NCI-H1417 treated with DMSO at 0.1 percent for 48 hours (cell line): Measurements from ENCODE around the gene IGSF9.

ENCODE experiments used
- DNase-seq: peaks from one replicate; lab custom pipeline; 2025; lab: John Stamatoyannopoulos, UW

Gene IGSF9, protein sequence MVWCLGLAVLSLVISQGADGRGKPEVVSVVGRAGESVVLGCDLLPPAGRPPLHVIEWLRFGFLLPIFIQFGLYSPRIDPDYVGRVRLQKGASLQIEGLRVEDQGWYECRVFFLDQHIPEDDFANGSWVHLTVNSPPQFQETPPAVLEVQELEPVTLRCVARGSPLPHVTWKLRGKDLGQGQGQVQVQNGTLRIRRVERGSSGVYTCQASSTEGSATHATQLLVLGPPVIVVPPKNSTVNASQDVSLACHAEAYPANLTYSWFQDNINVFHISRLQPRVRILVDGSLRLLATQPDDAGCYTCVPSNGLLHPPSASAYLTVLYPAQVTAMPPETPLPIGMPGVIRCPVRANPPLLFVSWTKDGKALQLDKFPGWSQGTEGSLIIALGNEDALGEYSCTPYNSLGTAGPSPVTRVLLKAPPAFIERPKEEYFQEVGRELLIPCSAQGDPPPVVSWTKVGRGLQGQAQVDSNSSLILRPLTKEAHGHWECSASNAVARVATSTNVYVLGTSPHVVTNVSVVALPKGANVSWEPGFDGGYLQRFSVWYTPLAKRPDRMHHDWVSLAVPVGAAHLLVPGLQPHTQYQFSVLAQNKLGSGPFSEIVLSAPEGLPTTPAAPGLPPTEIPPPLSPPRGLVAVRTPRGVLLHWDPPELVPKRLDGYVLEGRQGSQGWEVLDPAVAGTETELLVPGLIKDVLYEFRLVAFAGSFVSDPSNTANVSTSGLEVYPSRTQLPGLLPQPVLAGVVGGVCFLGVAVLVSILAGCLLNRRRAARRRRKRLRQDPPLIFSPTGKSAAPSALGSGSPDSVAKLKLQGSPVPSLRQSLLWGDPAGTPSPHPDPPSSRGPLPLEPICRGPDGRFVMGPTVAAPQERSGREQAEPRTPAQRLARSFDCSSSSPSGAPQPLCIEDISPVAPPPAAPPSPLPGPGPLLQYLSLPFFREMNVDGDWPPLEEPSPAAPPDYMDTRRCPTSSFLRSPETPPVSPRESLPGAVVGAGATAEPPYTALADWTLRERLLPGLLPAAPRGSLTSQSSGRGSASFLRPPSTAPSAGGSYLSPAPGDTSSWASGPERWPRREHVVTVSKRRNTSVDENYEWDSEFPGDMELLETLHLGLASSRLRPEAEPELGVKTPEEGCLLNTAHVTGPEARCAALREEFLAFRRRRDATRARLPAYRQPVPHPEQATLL

DNA sequence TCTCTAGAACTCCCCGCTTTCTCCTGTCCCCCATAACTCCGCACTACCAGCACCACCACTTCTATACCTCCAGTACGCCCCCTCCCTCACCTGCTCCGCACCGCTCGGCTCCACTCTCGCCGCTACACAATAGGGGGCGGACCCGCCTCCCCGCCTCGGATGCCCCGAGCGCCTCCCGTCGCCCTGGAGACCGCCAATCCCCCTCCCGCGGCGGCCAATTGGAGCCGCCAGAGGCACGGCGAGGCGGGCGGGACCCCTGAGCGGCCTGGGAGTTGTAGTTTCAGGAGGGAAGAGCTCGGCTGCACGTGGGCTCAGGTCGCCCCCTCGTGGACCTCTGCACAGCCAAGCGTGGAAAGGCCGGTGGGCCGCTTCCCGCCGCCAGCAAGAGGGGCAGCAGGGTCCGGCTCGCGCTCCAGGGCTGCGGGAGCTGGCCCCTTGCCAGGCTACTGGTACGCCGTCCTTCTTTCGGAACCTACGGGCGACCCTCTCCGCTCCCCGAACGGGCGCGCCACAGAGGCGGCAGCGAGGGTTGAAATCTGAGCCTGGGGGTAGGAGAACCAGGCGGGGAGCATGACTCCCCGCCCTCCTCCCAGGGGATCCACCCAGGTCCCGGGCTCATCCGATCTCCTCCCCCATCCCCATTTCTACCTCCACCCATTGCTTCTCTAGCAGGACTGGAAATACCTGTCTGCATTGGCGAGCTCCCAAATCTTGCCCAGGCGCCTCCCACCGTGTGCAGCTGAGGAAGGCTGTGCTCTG is at the start of gene IGSF9:
Gene IGSF9, minus strand, starts transcription at position 131 of the 759 bp plus-strand sequence. CDS start 2,159 bp downstream, outside the sequence.
- DNase-seq: peak; percentile 81

DNA sequence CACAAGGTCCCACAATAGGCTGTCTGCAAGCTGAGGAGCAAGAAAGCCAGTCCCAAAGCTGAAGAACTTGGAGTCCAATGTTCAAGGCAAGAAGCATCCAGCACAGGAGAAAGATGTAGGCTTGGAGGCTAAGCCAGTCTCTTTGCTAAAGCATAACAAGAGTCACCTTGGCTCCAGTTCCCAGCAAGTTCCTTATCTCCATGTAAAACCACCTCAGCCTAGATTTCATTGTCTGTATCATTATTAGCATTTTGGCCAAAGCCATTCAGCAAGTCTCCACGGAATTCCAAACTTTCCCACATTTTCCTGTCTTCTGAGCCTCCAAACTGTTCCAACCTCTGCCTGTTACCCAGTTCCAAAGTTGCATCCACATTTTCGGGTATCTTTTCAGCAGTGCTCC is 49.5 kb upstream of the IGSF9 start:
- no peak for DNase-seq

DNA sequence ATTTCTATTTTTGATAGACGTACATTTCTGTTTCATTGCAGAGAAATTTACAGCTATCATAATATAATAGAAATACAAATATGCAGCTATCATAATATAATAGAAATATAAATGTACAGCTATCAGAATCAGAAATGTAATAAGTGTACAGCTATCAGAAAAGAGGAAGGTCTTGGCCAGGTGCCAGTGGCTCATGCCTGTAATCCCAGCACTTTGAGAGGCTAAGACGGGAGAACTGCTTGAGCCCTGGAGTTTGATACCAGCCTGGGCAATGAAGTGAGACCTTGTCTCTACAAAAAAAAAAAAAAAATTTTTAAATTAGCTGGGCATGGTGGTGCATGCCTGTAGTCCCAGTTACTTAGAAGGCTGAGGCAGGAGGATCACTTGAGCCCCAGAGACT is 48.5 kb upstream of the IGSF9 start:
- DNase-seq: no peak

DNA sequence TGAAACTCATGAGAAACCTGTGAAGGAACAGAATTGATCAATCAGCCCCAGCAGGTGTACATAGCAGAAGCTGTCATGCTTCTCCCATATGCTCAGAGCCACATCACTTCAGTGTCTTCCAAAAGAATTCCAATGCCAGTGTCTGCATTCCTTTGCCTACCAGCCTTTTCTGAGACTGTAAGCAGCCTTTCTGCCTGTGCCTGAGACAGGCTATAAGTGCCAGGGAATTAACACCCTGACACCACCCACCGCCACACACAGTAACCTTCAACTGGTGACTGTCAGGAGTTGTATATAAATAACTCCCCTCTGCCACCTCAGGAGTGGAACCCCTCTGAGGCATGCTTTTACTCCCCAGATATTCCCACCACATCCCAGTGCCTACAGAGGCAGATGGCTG is 46.7 kb upstream of the IGSF9 start:
- no peak for DNase-seq

DNA sequence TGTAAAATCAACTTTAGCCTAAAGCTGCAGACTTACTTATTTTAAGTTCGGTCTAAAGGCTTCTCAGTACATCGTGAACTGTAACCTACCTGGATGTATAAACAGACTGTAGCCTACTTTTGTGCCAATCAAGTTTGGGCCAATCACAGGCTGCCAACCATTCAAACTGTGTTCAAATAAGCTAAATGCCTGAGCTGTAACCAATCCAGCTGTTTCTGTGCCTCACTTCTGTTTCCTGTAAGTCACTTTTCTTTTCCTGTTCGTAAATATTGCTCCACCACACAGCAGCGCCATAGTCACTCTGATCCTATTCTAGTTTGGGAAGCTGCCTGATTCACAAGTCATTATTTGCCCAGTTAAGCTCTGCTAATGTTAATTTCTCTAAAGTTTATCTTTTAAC is 46.1 kb upstream of the IGSF9 start:
- no peak for DNase-seq

DNA sequence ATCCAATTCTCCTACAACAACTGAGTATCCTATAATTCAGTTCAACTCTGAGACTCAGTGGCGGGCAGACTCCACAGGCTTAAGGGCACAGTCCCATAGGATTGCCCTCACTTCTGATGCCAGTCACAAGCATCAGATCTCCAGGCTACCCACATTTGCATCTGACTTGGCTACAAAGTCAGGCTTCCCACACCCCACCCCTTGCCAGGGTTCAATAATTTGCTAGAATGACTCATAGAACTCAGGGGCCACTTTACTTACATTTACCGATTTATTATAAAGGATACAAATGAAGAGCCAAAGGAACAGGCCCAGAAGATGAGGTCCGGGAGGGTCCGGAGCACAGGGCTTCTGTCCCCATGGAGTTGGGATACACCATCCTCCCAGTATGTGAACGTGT is 44.6 kb upstream of the IGSF9 start:
- no peak for DNase-seq

DNA sequence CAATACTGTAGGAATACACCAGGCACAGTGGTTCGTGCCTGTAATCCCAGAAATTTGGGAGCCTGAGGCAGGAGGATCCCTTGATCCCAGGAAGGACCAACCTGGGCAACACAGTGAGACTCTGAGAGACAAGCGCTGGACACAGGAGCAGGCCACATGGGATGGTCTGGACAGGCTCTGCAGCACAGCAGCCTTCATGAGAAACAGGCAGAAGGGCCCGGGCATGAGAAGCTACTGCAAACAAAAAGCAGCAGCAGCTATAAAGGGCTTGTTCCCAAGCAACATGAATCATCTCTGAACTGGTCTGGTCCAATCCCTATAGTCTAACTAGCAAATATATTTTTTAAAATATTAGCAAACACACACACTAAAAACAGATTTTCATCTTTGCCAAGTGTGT is 44.2 kb upstream of the IGSF9 start:
- DNase-seq: no peak

DNA sequence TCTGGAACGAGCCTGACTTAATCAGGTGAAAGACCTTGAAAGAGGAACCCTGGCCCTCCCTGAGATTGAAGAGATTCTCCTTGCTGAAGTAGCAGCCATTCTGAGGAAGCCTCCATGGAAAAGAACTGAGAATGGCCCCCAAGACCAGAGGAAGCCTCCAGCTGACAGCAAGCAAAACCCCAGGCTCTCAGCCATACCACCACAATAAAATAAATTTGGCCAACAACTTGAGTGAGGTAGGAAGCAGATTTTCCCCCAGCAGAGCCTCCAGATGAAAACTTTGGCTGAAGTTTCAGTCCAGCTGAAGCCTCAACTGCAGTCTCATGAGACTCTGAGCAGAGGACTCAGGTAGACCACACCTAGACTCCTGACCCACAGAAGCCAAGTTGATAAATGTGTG is 42.6 kb upstream of the IGSF9 start:
- DNase-seq: no peak

DNA sequence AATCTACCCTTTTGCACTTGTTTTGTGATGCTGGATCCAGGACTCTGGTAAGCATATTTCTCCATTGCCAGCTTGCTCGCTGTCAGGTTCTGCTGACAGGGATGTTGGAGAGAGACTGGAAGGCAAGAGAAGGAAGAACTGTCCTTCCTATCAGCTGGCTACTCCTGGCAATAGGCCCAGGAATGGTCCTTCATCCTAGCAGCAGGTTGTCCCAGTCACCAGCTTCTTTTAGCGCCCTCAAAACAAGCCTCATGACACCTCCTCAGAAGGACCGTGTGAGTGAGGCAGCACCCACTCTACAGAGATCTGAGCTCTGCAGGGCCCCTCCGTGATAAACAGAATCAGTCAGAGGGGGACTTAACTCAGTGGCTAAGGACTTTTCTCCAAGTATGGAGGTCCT is 41.8 kb upstream of the IGSF9 start:
- DNase-seq: no peak

- no peak for DNase-seq
Observed at GRCh38 chr1:159986531-159986930, 41.1 kb upstream of the IGSF9 start.

GRCh38 chr1:159986093-159986492 is 40.7 kb upstream of the IGSF9 start:
- DNase-seq: no peak

- no peak for DNase-seq
Observed at GRCh38 chr1:159985473-159985872, 40.1 kb upstream of the IGSF9 start.

DNA sequence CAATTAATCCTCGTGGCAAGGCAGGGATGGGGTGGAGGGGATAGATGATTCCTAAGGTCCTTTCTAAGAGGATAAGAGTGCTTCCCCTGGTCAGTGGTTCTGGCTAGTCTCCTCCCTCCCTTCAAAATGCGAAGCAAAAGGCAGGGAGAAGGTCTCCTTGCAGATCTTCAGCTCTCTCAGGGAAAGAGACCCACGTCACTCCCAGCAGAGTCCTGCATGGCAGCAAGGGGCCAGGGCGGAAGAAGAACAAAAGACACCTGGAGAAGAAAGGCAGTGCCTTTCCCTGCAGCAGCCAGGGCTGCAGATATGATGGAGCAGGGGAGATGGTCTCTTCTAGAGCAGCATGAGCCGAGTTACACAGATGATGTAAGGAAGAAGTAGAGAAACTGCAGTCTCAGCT is 38.3 kb upstream of the IGSF9 start:
- DNase-seq: no peak

GRCh38 chr1:159982280-159982679 is 36.9 kb upstream of the IGSF9 start:
- no peak for DNase-seq

GRCh38 chr1:159981351-159982055 is 36.1 kb upstream of the IGSF9 start:
- DNase-seq: no peak

GRCh38 chr1:159980786-159981185 is 35.4 kb upstream of the IGSF9 start:
- DNase-seq: no peak

- DNase-seq: no peak
Observed at GRCh38 chr1:159980076-159980475, 34.7 kb upstream of the IGSF9 start.

- DNase-seq: no peak
Observed at GRCh38 chr1:159979257-159979656, 33.8 kb upstream of the IGSF9 start.

GRCh38 chr1:159978107-159978398 is 32.6 kb upstream of the IGSF9 start:
- no peak for DNase-seq

DNA sequence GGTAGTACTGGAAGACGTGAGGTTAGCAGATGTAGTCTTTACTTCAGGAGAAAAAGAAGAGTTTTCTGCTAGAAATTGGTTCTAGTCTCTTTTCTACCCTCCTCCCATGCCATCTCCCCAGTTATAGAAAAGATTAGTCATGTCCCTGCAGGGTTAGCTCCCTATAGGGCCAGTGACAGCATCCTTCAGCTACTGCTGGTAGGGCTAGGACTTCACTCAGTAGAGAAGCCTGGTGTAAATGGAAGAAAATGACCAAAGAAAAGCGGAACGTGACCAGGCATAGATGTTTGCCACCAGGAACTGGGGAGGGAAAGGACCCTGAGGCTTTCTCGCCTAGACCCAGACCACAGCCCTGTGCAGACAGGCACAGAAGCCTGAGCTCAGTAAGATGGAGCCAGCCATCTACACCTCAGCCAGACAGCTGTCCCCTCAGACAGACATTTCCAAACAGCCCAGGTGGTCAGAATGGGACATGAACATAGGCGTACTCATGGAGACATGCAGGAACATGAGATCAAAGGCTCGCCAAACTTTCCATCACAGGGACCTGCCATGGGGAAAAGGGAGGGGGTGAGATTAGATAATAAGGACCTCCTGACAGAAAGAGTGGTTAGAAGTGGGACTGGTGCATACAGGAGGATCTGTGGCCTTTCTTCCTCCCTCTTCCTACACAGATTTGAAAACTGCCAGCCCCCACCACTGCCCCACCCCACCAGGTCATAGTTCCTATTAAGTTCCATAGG is 32.1 kb upstream of the IGSF9 start:
- DNase-seq: no peak
